Right cardiac atrium (tissue), 5 donors: ENCODE data around the gene KCNQ1OT1. TPM values are rescaled to one million over a fixed set of nuclear protein-coding genes. Genes with fewer than 3 reads are reported as not detected.

Experiments
- ATAC-seq, 2 donors: fragments of 200-7000 bp; cut with Tn5 transposase; one replicate each; pipeline versions ENCODE4 v1.8.0 to v1.9.1; 2020; ENCODE audit warnings: moderate library complexity in 2 of 2, mild to moderate bottlenecking in 1 of 2
- DNase-seq, 3 donors: peaks; one replicate each; pipeline ENCODE4 v3.0.0-alpha.2; 2020
- H3K27ac ChIP-seq: one replicate; pipeline ENCODE4 v1.5.1; 2013; ENCODE audit warnings: mild to moderate bottlenecking, low read length, control low read depth, moderate library complexity
- H3K27me3 ChIP-seq: one replicate; pipeline ENCODE4 v1.6.1; 2013; ENCODE audit not compliant: control insufficient read depth, insufficient read depth
- H3K4me1 ChIP-seq: one replicate; pipeline ENCODE4 v1.6.1; 2013; ENCODE audit warnings: low read length; ENCODE audit not compliant: control insufficient read depth, insufficient read depth
- H3K4me3 ChIP-seq: one replicate; pipeline ENCODE4 v1.5.1; 2013; ENCODE audit warnings: low read length, control low read depth
- H3K9me3 ChIP-seq: one replicate; pipeline ENCODE4 v1.6.1; 2013; ENCODE audit warnings: low read length; ENCODE audit not compliant: control insufficient read depth
- WGBS: extraction: QIAGEN DNeasy Blood & Tissue Kit; methylation state at CpG from one replicate; pipeline ENCODE4 v1.1.7; 2013; 5-methylcytosine and 5-hydroxymethylcytosine counted together
- intact Hi-C, 4 donors: fragments of 100-400 bp; cut with DNase I; formaldehyde crosslinking; loops; one replicate each; pipeline versions ENCODE4 v1.11.0 to v1.14.0; 2022 to 2023
- polyA plus RNA-seq: library from polyadenylated mRNA; stranded (reverse); fragments of 200-250 nt; gene quantifications from one replicate; pipeline ENCODE4 v1.2.3, GENCODE V29; 2013
- total RNA-seq, 4 donors: library from RNA; stranded (reverse); fragmentation: NEBNext Ultra II Directional; extraction: Animal tissue kit (Norgen Biotek cat#: 25700); gene quantifications; one replicate each; pipeline ENCODE4 v1.2.1, GENCODE V29; 2021
- donor health status: healthy with polysubstance abuse.
- donor health status: DM: no; HTN: yes; CAD: no.
- donor health status: DM: no; HTN: no; CAD: no.
- donor health status: DM: no; HTN: yes; CAD: no; lungs with severe emphysema.
- donor health status: DM: yes; HTN: yes; CAD: no.

Gene KCNQ1OT1
- total and polyA plus RNA-seq, 5 donors = 0.41 to 0.78 (median 0.53) TPM

GRCh38 chr11:2717561-2718325 is 17.9 kb upstream of the KCNQ1OT1 start:
- peak in 2 of 3 donors; percentile 19 to 37 for DNase-seq
- 91% methylated on average over 22 of the region's 22 CpGs for WGBS

DNA sequence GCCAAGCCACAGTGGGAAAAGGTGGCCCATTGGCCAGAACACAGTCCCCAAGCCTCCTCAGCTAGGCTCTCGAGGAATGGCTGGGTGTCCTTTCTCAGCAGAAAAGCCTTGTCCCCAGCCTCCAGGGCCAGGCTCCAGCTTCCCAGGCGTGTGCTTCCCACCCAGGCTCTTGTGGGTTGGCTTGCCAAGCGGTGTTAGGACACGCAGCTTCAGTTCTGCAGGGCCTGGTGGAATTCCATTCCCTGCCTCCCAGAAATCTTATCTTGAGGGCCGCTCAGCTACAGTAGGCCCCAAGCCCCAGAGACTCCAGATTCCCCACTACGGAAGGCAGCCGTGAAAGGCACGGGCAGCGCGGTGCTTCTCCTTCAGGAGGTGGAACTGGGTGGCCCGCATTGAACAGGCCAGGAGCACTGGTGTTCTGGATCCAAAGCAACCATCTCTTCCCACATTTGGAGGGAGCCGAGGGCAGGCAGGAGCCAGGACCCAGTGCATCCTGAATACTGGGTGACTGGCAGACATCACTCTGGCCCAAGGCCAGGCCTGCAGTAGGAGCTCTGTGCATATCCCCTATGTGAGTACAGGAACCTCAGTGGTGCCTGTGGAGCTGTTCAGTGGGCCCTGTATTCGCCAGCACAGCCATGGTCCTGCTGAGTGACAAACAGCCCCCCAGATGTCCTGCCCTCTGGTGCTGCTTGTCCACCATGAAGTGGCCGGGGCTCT is 16.7 kb upstream of the KCNQ1OT1 start:
- no peaks in the 10 kb centered on the region for H3K4me1 ChIP-seq
- ATAC-seq = peak; percentile 58 to 70
- intact Hi-C loops = no loop called here
- H3K27ac ChIP-seq = no peak overlapping the region
- 53% methylated on average over 14 of the region's 14 CpGs for WGBS
- peak; percentile 56 to 83 (median 76) for DNase-seq
- H3K27me3 ChIP-seq = no peaks in the 10 kb centered on the region
- no peak overlapping the region for H3K4me3 ChIP-seq
- H3K9me3 ChIP-seq = no peaks in the 10 kb centered on the region

More at GRCh38 chr11:2717561-2718325, 17.9 kb upstream of the KCNQ1OT1 start:
- ATAC-seq = no peak
- Histone ChIP-seq H3K4me1 (no peaks in the 10 kb centered on the region), H3K4me3 (no peak overlapping the region), H3K9me3 (no peaks in the 10 kb centered on the region), H3K27ac (no peak overlapping the region), H3K27me3 (no peaks in the 10 kb centered on the region)
- intact Hi-C loops = no loop called here

DNA sequence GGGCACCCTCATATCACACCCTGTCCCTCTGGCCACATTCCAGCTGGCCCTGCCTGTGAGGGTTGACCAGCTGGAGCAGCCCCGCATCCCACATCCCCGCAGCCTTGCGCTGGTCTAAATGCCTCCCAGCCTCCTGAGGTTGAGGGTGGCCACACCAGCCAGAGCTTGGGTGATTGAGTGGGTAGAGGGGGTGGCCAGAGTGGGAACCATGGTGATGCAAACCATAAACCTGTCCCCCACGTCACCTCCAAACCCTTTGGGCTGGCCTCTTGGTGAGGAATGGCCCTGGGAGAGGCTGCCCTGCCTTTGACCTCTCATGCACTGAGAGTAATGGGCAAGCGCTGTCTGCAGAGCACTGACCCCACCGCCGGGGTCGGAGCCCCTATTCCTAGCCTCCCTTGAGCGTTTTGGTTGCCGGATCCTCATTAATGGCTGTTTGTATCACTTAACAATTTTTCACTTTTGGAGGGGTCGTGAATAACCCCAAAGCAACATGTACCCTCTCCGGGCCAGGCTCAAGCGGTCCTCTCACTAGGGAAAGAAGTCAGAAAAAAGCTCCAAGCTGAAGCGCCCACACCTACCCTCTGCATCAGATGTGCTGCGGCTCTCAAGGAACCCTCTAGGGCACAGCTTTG is 16.0 kb upstream of the KCNQ1OT1 start:
- no peaks in the 10 kb centered on the region for H3K27me3 ChIP-seq
- no peak overlapping the region for H3K4me3 ChIP-seq
- 92% methylated on average over 15 of the region's 15 CpGs for WGBS
- DNase-seq (peak in 2 of 3 donors; percentile 44 to 58), ATAC-seq (no peak)
- intact Hi-C loops = no loop called here
- H3K4me1 ChIP-seq = no peaks in the 10 kb centered on the region
- H3K9me3 ChIP-seq = no peaks in the 10 kb centered on the region
- H3K27ac ChIP-seq = no peak overlapping the region

- Histone ChIP-seq H3K4me3 (no peak overlapping the region), H3K27ac (no peak overlapping the region), H3K27me3 (no peaks in the 10 kb centered on the region), H3K9me3 (no peaks in the 10 kb centered on the region), H3K4me1 (no peaks in the 10 kb centered on the region)
- intact Hi-C loops = no loop called here
- no peak for ATAC-seq
- peak in 2 of 3 donors; percentile 35 to 46 for DNase-seq
- WGBS = 97% methylated on average over 7 of the region's 7 CpGs
These were observed 15.1 kb upstream of the KCNQ1OT1 start for GRCh38 chr11:2714871-2715270.

DNA sequence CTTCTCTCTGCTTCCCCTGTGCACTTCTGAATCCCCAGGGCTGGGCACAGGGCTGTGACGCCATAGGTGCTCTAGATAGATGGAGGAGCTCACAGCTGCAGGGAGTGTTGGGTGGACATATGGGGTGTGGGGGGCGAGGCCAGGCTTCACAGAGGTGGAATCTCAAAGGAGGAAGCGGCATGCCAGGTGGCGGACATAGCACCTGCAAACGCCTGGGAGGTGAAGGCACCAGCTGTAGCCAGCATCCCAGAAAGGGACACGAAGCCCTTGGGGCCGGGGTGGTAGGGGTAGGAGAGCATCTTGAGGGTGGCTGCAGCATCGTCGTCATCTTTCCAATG is 14.6 kb upstream of the KCNQ1OT1 start:
- Histone ChIP-seq H3K9me3 (no peaks in the 10 kb centered on the region), H3K4me1 (no peaks in the 10 kb centered on the region), H3K27me3 (no peaks in the 10 kb centered on the region), H3K27ac (no peak overlapping the region), H3K4me3 (no peak overlapping the region)
- intact Hi-C loops = no loop called here
- DNase-seq (peak in 1 of 3 donors; percentile 30), ATAC-seq (no peak)
- 96% methylated on average over 9 of the region's 9 CpGs for WGBS

GRCh38 chr11:2713661-2714462 is 14.1 kb upstream of the KCNQ1OT1 start:
- DNase-seq (peak in 2 of 3 donors; percentile 32 to 44), ATAC-seq (no peak)
- Histone ChIP-seq H3K4me3 (no peak overlapping the region), H3K27me3 (no peaks in the 10 kb centered on the region), H3K9me3 (no peaks in the 10 kb centered on the region), H3K4me1 (no peaks in the 10 kb centered on the region), H3K27ac (no peak overlapping the region)
- 94% methylated on average over 26 of the region's 26 CpGs for WGBS
- intact Hi-C loops = no loop called here

- Histone ChIP-seq H3K27me3 (no peaks in the 10 kb centered on the region), H3K4me3 (no peak overlapping the region), H3K4me1 (no peaks in the 10 kb centered on the region), H3K9me3 (no peaks in the 10 kb centered on the region), H3K27ac (no peak overlapping the region)
- no peak for ATAC-seq
- WGBS = 95% methylated on average over 12 of the region's 12 CpGs
- peak in 1 of 3 donors; percentile 27 for DNase-seq
- intact Hi-C loops = no loop called here
These were observed 13.3 kb upstream of the KCNQ1OT1 start for GRCh38 chr11:2713094-2713493.

DNA sequence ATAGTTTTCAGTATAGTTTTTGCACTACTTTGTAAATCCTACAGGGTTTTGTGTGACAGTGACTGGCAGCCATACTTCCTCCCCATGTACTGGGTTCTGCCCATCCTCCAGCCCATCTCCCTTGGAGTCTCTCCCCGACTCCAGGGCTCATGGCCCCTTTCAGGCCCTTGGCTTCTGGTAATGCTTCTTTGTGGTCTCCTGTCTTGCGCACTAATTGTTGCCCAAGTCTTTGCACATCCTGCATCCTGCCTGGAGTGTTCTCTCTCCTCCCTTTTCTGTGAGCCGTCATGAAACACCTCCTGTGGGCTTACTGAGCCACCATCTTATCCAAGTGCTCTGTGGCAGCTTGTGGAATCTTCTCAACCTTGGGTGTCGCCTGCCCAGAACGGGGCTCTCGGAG is 11.4 kb upstream of the KCNQ1OT1 start:
- H3K4me1 ChIP-seq = no peaks in the 10 kb centered on the region
- ATAC-seq (no peak), DNase-seq (peak in 1 of 3 donors; percentile 18)
- H3K4me3 ChIP-seq = no peak overlapping the region
- intact Hi-C loops = no loop called here
- 93% methylated on average over 6 of the region's 6 CpGs for WGBS
- no peaks in the 10 kb centered on the region for H3K9me3 ChIP-seq
- no peak overlapping the region for H3K27ac ChIP-seq
- H3K27me3 ChIP-seq = no peaks in the 10 kb centered on the region

- H3K4me3 ChIP-seq = no peak overlapping the region
- 42% methylated on average over 8 of the region's 8 CpGs for WGBS
- no peaks in the 10 kb centered on the region for H3K4me1 ChIP-seq
- DNase-seq (peak in 2 of 3 donors; percentile 25 to 56), ATAC-seq (peak in 1 of 2 donors; percentile 60)
- no peak overlapping the region for H3K27ac ChIP-seq
- H3K9me3 ChIP-seq = no peaks in the 10 kb centered on the region
- no peaks in the 10 kb centered on the region for H3K27me3 ChIP-seq
- intact Hi-C loops = no loop called here
These were observed 9.6 kb upstream of the KCNQ1OT1 start for GRCh38 chr11:2709429-2709828.

GRCh38 chr11:2708757-2709281 is 9.0 kb upstream of the KCNQ1OT1 start:
- Histone ChIP-seq H3K4me1 (no peaks in the 10 kb centered on the region), H3K27ac (no peak overlapping the region), H3K27me3 (no peaks in the 10 kb centered on the region), H3K9me3 (no peaks in the 10 kb centered on the region), H3K4me3 (no peak overlapping the region)
- WGBS = 57% methylated on average over 14 of the region's 14 CpGs
- intact Hi-C loops = no loop called here
- peak; percentile 25 to 63 (median 57) for DNase-seq
- ATAC-seq = peak; percentile 5 to 29
